Upper lobe of left lung (tissue), 4 donors: ENCODE results near the gene PTPN11.

Source experiments
- POLR2A ChIP-seq, 4 donors: fragments of 450-650 bp; IDR thresholded peaks; one replicate each; pipeline ENCODE4 v1.5.1; 2016 to 2017; ENCODE audit warnings: antibody characterized with exemption in 4 of 4, mild to moderate bottlenecking in 2 of 4
- TF ChIP-seq, protein P1 (sequence below), 6 experiments: fragments of 450-650 bp in 4 of 6; fragments of 200-600 bp in 2 of 6; sonication (generic) in 2 of 6; IDR thresholded peaks; one replicate each; pipeline ENCODE4 v1.5.1; 2016 to 2019; ENCODE audit warnings: antibody characterized with exemption in 6 of 6

DNA sequence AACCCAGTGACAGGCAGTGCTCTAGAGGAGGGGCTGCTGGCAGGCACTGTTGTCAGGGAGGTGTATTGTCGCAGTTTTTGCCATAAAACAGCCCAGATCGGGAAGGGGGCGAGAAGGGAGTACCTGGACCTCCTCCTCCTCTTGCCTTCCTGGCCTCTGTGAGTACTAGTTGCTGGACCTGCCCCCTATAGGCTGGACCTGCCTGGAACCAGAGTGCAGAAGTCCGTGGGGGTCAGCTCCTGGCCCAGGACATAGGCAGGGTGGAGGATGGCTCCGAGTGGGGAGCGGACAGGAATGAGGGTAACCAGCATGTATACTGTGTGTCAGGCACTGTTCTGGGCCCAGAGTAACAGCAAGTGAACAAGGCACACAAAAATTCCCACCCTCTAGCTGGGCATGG is 116.3 kb downstream of the PTPN11 start:
- TF ChIP-seq POLR2A (IDR thresholded peaks at IDR 0.05), result no peak
- TF ChIP-seq, protein P1, sequence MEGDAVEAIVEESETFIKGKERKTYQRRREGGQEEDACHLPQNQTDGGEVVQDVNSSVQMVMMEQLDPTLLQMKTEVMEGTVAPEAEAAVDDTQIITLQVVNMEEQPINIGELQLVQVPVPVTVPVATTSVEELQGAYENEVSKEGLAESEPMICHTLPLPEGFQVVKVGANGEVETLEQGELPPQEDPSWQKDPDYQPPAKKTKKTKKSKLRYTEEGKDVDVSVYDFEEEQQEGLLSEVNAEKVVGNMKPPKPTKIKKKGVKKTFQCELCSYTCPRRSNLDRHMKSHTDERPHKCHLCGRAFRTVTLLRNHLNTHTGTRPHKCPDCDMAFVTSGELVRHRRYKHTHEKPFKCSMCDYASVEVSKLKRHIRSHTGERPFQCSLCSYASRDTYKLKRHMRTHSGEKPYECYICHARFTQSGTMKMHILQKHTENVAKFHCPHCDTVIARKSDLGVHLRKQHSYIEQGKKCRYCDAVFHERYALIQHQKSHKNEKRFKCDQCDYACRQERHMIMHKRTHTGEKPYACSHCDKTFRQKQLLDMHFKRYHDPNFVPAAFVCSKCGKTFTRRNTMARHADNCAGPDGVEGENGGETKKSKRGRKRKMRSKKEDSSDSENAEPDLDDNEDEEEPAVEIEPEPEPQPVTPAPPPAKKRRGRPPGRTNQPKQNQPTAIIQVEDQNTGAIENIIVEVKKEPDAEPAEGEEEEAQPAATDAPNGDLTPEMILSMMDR (IDR thresholded peaks at IDR 0.05), result no peak
